PC-9 (cell line): Measurements from ENCODE around the gene OGA.

Experiments used
- CTCF ChIP-seq: fragments of 200-600 bp; sonication (generic); conservative IDR thresholded peaks from 2 replicates; pipeline ENCODE4 v1.6.1; 2017; ENCODE audit warnings: mixed run types, antibody characterized with exemption, mild to moderate bottlenecking, moderate library complexity
- EZH2 ChIP-seq: fragments of 200-600 bp; sonication (generic); IDR thresholded peaks from 2 replicates; pipeline ENCODE4 v1.8.0; 2017; ENCODE audit warnings: antibody characterized with exemption, low read depth

GRCh38 chr10:101848894-101849351 is 30.7 kb upstream of the OGA start:
- TF ChIP-seq CTCF (no peak), EZH2 (no peak)
